Measurements from ENCODE around the gene EYA4.

Gene EYA4

GRCh38 chr6:133526436-133526835 is 285.3 kb downstream of the EYA4 start:
- FAIRE-seq: no peak

GRCh38 chr6:133528566-133528965 is 287.4 kb downstream of the EYA4 start:
- DNase-seq (ENCODE audit: insufficient read length, low spot score) (no peak), FAIRE-seq (no peak)
- TF ChIP-seq POLR2A (IDR thresholded peaks at IDR 0.05; ENCODE audit: low read depth, low read length): no peak

More at GRCh38 chr6:133526436-133526835, 285.3 kb downstream of the EYA4 start:
- DNase-seq (ENCODE audit: insufficient read length, low spot score): no peak
- no peak for TF ChIP-seq POLR2A (IDR thresholded peaks at IDR 0.05; ENCODE audit: low read depth, low read length)

DNA sequence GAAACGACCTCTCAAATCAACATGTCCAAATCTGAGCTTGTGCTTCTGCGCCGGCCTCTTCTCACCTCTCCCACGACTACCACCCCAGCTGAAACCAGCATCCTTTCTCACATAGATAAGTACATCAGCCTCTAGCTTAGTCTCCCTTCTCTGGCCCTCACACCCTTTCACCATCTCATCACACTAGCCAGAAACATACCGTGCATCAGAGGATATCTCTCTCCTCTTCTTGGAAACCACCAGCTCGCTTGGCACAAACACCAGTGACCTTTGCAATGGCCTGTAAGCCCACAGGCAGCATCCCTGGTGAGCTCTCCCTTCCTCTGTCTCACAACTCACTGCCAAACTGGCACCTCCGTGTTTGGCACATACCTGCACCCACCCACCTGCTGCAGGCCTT is 291.8 kb downstream of the EYA4 start:
- TF ChIP-seq POLR2A (IDR thresholded peaks at IDR 0.05; ENCODE audit: low read depth, low read length): no peak
- FAIRE-seq (no peak), DNase-seq (ENCODE audit: insufficient read length, low spot score) (no peak)

DNA sequence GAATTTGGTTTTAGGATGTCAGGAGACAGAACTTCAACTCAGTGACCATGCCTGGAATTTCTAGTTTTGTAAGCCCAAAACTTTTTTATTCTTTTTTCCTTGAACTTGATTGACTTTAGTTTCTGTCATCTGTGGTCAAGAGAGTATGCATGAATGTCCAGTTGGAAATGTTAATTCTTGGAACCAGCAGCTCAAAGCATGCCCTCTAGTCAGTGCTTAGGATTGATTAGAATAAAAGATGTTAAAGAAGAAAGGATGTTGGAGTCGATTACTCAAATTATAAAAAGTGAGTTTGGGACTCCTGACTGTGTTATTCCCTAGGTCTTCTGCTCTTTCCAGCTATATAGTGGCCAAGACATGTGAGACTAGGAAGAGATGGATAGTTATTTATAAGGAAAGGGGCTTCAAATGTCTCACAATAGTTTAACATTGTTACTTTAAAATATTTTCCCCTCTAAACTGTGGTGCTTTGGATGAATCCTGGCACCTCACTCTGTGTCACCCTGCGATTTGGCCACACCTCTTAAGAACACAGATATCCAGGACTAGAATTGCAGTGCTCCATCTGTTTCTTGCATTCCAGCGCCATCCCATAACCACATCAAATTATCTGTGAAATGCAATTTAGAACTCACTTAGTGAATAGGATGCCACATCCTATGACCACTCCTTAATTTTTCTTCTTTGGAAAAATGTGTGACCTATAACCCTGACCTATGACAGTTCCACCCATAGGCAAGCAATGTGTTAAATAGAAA is 298.5 kb downstream of the EYA4 start:
- no peak for FAIRE-seq
- no peak for TF ChIP-seq POLR2A (IDR thresholded peaks at IDR 0.05; ENCODE audit: low read depth, low read length)
- no peak for DNase-seq (ENCODE audit: insufficient read length, low spot score)

DNA sequence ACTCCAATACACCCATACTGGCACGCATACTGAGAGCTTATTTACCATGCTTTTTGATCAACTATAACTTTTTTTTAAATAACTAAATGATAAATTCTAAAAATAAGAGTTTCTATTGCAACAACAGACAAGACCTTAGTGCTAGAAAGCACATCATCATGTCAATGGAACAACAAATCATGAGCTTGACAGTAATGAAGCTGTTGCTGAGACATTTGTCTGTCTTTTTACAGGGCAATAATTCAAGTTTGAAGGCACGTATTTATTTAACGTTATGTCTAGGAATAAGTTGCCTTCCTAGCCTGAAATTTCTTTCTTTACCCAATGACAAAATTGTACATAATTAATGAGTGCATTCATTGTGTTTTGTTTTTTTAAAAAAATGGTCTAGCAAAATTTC is 299.2 kb downstream of the EYA4 start:
- TF ChIP-seq POLR2A (IDR thresholded peaks at IDR 0.05; ENCODE audit: low read depth, low read length): no peak
- FAIRE-seq (no peak), DNase-seq (ENCODE audit: insufficient read length, low spot score) (no peak)

GRCh38 chr6:133541040-133541439 is 299.9 kb downstream of the EYA4 start:
- FAIRE-seq (no peak), DNase-seq (ENCODE audit: insufficient read length, low spot score) (no peak)
- no peak for TF ChIP-seq POLR2A (IDR thresholded peaks at IDR 0.05; ENCODE audit: low read depth, low read length)

- no peak for FAIRE-seq
- DNase-seq (ENCODE audit: insufficient read length, low spot score): no peak
- TF ChIP-seq POLR2A (IDR thresholded peaks at IDR 0.05; ENCODE audit: low read depth, low read length): no peak
Measured at GRCh38 chr6:133542056-133542821, 301.1 kb downstream of the EYA4 start.

GRCh38 chr6:133544419-133544818 is 303.3 kb downstream of the EYA4 start:
- DNase-seq (ENCODE audit: insufficient read length, low spot score) (no peak), FAIRE-seq (no peak)
- TF ChIP-seq POLR2A (IDR thresholded peaks at IDR 0.05; ENCODE audit: low read depth, low read length): no peak

DNA sequence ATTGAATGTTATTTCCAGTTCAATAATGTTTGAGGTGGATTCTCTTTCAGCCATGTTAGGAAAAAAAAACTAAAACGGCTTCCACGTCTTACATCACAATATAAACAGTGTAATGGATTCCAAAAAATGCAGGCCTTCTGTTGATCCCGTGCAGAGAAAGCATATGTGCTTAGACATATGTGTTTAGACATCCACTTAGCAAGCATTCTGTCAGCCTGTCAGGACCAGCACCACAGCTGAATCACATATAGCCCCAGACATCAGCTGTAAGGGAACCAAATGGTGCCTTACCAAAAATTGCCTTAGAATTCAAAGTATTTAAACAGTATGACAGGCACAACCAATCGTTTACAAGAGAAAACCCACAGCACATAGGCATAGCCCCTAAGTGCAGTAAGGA is 304.9 kb downstream of the EYA4 start:
- DNase-seq (ENCODE audit: insufficient read length, low spot score) (no peak), FAIRE-seq (no peak)
- no peak for TF ChIP-seq POLR2A (IDR thresholded peaks at IDR 0.05; ENCODE audit: low read depth, low read length)

GRCh38 chr6:133547136-133547535 is 306.0 kb downstream of the EYA4 start:
- TF ChIP-seq POLR2A (IDR thresholded peaks at IDR 0.05; ENCODE audit: low read depth, low read length): no peak
- DNase-seq (ENCODE audit: insufficient read length, low spot score) (no peak), FAIRE-seq (no peak)

DNA sequence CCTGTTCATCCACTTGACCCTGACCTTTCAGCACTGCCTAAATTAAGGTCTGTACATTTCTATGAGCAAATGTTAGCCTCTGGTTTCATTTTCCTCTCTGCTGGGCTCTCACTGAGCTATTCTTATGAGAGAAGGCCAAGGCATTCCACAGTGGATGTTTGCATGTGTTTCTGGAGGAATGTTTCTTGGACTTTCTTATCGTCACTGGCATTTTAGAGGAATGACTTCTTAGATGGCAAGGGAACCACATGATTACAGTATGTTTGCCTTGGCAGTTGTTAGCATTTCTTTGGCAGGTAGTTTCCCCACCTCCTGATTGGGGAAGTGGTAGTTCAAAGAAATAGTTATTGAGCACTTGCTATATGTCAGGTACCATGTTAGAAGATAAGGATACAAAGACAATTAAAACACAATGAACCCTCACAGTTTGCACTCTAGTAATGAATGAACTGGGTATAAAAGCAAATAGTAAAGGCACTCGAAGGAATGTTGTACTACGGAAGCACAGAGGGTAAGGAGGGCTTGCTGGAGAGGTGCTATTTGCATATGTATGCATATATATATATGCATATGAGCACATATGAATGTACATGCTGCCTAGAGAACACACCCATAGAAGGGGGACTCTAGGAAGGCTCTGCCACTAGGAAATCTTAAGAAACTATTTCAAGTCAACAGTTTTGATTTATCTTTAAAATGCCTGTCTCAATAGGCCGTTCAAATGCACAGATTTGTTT is 307.4 kb downstream of the EYA4 start:
- FAIRE-seq (no peak), DNase-seq (ENCODE audit: insufficient read length, low spot score) (no peak)
- no peak for TF ChIP-seq POLR2A (IDR thresholded peaks at IDR 0.05; ENCODE audit: low read depth, low read length)

DNA sequence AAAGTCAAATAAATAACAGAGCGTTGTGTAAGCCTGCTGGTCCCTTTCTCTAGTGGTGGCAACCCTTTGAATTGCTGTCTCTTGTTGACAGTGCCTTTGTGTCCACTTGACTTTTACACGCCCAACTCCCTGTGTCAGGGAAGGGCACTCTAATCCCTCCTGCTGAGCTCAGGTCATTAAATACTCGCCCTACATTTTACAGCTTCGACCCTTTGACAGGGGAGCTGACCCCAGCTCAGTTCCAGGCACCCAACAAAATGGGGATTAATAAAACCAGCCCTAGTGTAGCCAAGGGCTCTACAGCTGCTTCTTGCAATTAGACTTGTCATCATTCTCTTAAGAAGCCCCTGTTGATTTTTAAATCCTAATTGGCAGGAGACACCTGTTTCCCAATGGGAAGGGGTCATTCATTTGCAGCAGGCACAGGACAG is 308.2 kb downstream of the EYA4 start:
- FAIRE-seq (no peak), DNase-seq (ENCODE audit: insufficient read length, low spot score) (no peak)

GRCh38 chr6:133550026-133550425 is 308.9 kb downstream of the EYA4 start:
- no peak for DNase-seq (ENCODE audit: insufficient read length, low spot score)
- no peak for FAIRE-seq
- TF ChIP-seq POLR2A (IDR thresholded peaks at IDR 0.05; ENCODE audit: low read depth, low read length): no peak

More for the DNA sequence above, 308.2 kb downstream of the EYA4 start:
- TF ChIP-seq POLR2A (IDR thresholded peaks at IDR 0.05; ENCODE audit: low read depth, low read length): no peak

GRCh38 chr6:133551436-133551835 is 310.3 kb downstream of the EYA4 start:
- no peak for TF ChIP-seq POLR2A (IDR thresholded peaks at IDR 0.05; ENCODE audit: low read depth, low read length)
- DNase-seq (ENCODE audit: insufficient read length, low spot score): no peak
- FAIRE-seq: no peak
